GM18858 (cell line): ENCODE measurements around the gene CYSRT1.

ENCODE experiments used
- ATAC-seq: cut with Tn5 transposase; IDR thresholded peaks from one replicate; pipeline ENCODE4 v1.9.1; 2021; ENCODE audit not compliant: unreplicated experiment

The CYSRT1 gene

DNA sequence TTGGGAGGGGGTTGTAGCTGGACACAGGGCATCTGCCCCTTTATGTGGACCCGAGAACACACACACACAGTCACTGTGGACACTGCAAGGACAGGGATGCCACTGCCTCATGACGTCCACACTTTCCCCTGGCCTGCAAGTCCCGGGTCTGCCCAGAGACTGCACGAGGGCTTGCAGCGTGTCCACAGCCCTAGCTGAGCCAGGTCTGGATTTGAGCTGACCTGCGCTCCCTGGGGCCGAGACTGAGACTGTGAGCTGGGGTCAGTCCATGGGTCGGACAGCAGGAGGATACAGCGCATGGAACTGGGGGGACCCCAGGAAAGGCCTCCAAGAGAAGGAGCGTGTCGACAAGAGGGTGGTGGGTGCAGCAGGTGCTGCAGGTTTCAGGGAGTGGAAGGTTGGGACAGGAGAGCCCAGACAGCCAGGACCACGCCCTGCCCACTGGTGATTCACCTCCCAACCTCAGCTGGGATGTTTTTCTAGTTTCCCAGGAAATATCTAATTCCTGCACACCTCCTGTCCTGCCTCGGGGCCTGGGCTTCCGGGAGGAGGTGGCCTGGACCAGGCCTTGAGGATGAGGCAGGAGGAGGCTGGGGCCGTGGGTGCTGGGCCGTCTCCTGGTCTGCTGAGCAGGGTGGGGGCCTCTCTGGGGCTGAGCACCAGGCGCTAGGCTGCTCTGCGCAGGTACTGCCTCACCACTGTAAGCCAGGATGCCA lies 1.5 kb downstream of the CYSRT1 start:
- ATAC-seq: no peak

GRCh38 chr9:137227054-137227852 lies 2.3 kb downstream of the CYSRT1 start, which contains the start of gene RNF224:
Gene RNF224, plus strand, starts transcription at chr9:137227502. Its CDS starts 834 bp downstream, at chr9:137228336.
- ATAC-seq: no peak

- ATAC-seq: no peak
Observed at GRCh38 chr9:137227853-137228505, 3.0 kb downstream of the CYSRT1 start.

DNA sequence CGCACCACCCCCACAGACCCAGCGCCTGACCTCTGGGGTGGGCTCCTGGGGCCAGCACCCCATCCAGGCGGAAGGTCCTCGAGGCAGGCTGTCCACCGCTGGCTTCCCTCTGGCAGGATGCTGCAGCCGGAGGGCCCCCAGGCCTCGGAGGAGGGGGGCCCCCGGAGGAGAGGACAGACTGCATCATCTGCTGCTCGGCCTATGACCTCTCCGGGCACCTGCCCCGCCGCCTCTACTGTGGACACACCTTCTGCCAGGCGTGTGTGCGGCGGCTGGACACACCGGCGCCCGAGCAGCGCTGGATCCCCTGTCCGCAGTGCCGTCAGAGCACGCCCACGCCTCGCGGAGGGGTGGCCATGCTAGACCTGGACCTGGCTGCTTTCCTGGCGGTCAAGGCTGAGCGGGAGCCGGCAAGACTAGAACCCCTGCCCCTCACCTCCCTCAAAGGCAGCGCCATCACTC lies 3.6 kb downstream of the CYSRT1 start:
- ATAC-seq: no peak

DNA sequence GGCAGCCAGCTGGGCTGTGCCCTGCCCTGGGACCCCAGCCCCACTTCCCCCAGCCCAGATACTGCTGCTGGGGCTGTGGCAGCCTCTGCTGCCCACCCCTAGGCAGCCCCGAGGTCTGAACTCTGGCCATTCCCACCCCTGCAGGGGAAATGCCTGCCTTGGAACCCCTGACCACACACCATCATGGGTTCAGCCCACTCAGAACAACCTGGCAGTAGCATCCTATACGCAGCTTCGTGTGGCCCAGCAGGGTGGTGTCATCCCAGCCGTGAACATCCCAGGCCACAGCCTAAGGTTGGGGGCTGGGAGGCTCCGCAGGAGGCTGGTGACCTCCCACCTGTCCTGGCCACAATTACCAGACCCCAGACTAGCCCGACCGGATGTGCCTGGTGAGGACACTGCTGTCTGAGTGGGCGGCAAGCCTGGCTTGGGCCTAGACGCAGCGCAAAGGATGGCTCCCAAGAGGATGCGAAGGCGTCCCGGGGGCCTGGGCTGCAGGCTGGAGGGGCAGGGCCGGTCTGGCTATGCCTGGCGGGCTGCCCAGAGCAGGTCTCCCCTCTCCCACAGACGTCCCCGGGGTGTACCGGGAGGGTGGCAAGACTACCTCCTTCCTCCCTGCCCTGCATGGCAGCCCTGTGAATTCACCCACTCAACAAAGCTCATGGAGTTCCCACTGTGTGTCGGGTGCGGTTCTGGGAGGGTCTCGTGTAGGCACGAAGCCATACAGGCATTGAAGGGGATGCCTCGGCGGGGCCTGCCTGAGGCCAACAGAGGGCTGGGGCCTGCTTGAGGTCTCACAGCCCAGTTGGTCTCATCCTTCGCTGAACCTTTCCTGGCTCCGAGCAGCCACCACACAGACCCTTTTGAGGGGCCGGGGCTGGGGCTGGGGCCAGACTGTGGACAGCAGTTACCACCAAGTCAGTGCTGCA lies 4.3 kb downstream of the CYSRT1 start:
- no peak for ATAC-seq

DNA sequence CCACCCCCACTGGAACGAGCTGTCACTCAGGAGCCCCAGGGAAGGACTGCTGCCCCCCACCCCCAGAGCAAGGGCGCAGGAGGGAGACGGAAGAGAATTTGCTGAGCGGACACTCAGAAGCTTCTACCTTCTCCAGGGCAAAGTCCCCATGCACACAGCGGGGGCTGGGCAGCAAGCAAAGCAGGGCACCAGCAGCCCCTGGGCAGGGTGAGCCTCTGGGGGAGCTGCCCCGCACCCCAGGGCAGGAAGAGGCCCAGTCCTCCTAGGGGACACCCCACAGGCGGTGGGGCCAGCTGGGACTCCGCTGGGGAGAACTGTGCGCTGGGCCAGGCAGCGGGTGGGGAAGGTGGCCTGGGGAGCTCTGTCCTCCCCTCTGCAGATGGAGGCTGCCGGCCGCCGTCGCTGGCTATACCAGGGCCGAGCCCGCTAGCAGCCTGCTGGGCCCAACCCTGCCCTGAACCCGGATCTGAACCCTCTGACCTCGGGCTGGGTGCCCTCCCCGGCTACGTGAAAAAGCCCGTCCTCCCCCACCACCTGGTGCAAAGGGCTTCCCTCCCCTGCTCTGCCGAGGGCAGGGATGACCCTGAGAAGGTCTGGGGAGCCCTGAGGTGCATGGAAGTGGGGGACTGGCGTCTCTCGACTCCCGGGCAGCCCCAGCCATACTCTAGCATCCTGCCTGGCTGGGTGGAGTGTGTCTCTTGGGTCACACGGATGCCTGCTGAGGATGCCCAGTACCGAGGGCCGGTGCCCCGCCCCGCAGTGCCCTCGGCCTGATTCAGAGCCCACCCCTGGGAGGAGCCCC lies 5.1 kb downstream of the CYSRT1 start:
- ATAC-seq: no peak

GRCh38 chr9:137230705-137231371 lies 5.9 kb downstream of the CYSRT1 start, which contains the start of gene SLC34A3:
Gene SLC34A3, plus strand, starts transcription at chr9:137230901. Its CDS starts 802 bp downstream, at chr9:137231703.
- ATAC-seq: no peak

DNA sequence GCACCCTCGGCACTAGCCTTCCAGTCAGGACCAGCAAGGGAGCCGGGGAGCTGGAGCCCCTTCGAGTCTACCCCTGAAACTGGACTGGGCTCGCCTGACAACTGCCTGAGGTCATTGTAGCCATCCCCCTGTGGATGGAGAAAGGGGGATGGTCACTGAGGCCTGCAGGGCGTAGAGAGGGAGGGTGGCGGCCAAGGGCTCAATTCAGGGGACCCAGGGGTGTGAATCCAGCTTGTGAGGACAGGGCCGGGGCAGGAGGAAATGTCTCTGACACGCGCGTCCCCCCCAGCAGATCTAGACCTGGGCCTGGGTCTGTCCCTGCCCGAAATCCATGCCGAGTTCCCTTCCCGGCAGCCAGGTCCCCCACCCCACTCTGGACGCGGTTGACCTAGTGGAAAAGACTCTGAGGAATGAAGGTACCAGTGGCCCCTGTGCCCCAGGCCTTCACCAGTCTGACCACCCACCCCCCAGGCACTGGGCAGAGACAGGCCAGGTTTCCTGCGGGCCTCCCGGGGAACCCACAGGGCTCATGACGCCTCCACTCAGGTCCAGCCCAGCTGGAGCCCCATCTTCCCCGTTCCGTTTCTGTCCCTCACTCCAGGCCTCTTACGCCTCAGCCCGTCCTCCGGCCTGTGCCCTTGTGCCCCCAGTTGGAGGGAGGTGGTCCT lies 6.5 kb downstream of the CYSRT1 start:
- no peak for ATAC-seq

- ATAC-seq: no peak
Observed at GRCh38 chr9:137232101-137232500, 7.1 kb downstream of the CYSRT1 start.

GRCh38 chr9:137232510-137232909 lies 7.5 kb downstream of the CYSRT1 start:
- no peak for ATAC-seq

- ATAC-seq: no peak
Observed at GRCh38 chr9:137233143-137233980, 8.4 kb downstream of the CYSRT1 start.

DNA sequence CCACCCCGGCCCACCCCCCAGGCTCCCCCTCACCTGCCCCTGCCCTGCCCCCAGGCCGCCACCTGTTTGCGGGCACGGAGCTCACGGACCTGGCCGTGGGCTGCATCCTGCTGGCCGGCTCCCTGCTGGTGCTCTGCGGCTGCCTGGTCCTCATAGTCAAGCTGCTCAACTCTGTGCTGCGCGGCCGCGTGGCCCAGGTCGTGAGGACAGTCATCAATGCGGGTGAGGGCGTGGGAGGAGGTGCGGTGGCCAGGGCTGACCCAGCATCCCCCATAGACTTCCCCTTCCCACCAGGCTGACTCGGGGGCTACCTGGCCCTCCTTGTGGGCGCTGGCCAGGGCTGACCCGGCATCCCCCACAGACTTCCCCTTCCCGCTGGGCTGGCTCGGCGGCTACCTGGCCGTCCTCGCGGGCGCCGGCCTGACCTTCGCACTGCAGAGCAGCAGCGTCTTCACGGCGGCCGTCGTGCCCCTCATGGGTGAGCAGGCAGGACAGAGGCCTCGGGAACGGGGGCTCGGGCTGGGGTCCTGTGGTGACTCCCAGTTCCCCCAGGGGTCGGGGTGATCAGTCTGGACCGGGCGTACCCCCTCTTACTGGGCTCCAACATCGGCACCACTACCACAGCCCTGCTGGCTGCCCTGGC lies 9.2 kb downstream of the CYSRT1 start:
- ATAC-seq: no peak

DNA sequence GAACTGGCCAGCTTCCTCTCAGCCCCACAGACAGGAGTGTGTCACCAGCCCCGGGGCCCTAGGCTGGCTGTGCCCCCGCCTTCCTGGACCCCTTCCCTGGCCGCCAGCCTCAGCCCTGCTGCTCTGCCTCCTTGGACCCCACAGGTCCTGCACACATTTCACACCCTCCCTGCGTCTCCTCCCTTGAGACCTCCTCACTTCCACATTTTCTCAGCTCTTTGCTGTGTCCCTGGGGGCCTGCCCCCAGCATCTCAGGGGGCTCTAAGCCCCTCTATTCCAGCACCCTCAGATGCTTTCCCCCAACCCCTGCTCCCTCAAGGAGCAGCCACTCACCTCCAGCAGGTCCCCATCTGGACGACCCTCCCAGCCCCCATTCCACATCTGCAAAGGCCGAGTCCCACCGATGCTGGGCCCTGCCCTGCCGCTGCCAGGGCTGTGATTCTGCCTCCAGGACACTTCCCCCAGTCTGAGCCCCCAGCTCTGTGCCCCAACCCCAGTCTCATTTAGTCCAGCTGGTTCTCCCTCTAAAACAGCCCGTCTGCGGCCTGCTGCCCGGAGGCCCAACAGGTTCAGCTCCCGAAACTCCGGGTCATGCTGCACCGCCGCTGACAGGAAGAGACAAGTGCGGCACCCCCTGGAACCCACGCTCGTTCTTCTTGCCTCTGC lies 9.9 kb downstream of the CYSRT1 start:
- no peak for ATAC-seq

DNA sequence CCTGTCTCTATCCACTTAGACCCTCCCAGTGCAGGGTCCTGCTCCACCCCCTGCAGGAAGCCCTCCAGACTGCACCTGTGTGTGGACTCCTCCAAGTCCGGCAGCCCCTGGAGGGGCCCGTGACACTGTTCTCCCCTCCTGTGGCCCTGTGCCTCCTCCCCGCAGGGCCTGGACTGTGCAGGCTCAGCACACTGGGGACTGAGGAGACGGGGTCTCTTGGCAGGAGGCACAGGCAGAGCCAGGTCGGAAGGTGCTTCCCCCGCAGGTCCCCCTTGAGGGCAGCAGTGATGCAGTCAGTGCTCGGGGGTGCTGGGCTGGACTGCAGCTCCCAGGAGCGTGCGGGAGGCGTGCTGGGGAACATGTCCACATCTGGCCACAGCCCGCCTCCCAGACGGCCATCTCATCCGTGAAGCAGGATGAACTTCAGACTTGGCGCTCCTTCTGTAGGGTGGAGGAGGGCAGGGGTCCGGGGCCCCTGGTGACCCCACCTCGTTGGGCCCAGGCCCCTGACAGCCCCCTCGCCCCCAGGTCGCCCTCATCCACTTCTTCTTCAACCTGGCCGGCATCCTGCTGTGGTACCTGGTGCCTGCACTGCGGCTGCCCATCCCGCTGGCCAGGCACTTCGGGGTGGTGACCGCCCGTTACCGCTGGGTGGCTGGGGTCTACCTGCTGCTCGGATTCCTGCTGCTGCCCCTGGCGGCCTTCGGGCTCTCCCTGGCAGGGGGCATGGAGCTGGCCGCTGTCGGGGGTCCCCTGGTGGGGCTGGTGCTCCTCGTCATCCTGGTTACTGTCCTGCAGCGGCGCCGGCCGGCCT lies 10.7 kb downstream of the CYSRT1 start:
- no peak for ATAC-seq

- no peak for ATAC-seq
Observed at GRCh38 chr9:137236238-137236935, 11.4 kb downstream of the CYSRT1 start.
